Activated CD4-positive, alpha-beta T cell treated with anti-CD3 and anti-CD28 coated beads, Interleukin-2, amount 10 ng/mL, durations not matched to agents 7 days and 5 days (primary cell): ENCODE data around the gene PRICKLE2. TPM values are rescaled to one million over a fixed set of nuclear protein-coding genes. Genes with fewer than 3 reads are reported as not detected.

Experiments
- CTCF ChIA-PET: fragments of 350-600 bp; sonication (Branson Sonifier 250); formaldehyde crosslinking; loops from one replicate; lab custom pipeline; 2021; ENCODE audit warnings: antibody characterized with exemption; lab: Charles Lee
- POLR2A ChIA-PET: fragments of 350-600 bp; sonication (Branson Sonifier 250); formaldehyde crosslinking; loops from one replicate; lab custom pipeline; 2021; ENCODE audit warnings: antibody characterized with exemption; lab: Charles Lee
- DNase-seq: peaks from one replicate; pipeline ENCODE4 v3.0.0-alpha.2; 2020
- H3K27ac Mint-ChIP-seq: one replicate; pipeline ENCODE4 v1.8.0; 2021; ENCODE audit warnings: mild to moderate bottlenecking, moderate library complexity, mixed read lengths
- H3K27me3 Mint-ChIP-seq: one replicate; pipeline ENCODE4 v1.8.0; 2021; ENCODE audit warnings: mixed read lengths
- H3K36me3 Mint-ChIP-seq: one replicate; pipeline ENCODE4 v1.8.0; 2021; ENCODE audit warnings: low read depth, mixed read lengths
- H3K4me1 Mint-ChIP-seq: one replicate; pipeline ENCODE4 v1.8.0; 2021; ENCODE audit warnings: mixed read lengths
- H3K4me3 Mint-ChIP-seq: one replicate; pipeline ENCODE4 v1.8.0; 2021; ENCODE audit warnings: mild to moderate bottlenecking, moderate library complexity, mixed read lengths
- H3K9me3 Mint-ChIP-seq: one replicate; pipeline ENCODE4 v1.8.0; 2021; ENCODE audit warnings: mixed read lengths
- total RNA-seq, 2 experiments: library from RNA; stranded (reverse); gene quantifications; one replicate each; pipeline ENCODE4 v1.2.3, GENCODE V29; 2021

PRICKLE2 gene
- total RNA-seq, 2 experiments from 2014 or later: not detected

- no peaks in the 10 kb centered on the region for H3K27me3 Mint-ChIP-seq
- no peak overlapping the region for H3K27ac Mint-ChIP-seq
- H3K36me3 Mint-ChIP-seq: no peaks in the 10 kb centered on the region
- H3K4me3 Mint-ChIP-seq: no peak overlapping the region
- CTCF ChIA-PET: no interaction called here
- DNase-seq: no peak
- no peaks in the 10 kb centered on the region for H3K9me3 Mint-ChIP-seq
- POLR2A ChIA-PET: no interaction called here
- H3K4me1 Mint-ChIP-seq: no peaks in the 10 kb centered on the region
These were observed 15.7 kb upstream of the PRICKLE2 start for GRCh38 chr3:64240959-64241358.

- no peak for DNase-seq
- ChIA-PET CTCF (no interaction called here), POLR2A (no interaction called here)
- H3K4me3 Mint-ChIP-seq: no peak overlapping the region
- H3K27ac Mint-ChIP-seq: no peak overlapping the region
- H3K4me1 Mint-ChIP-seq: no peaks in the 10 kb centered on the region
- H3K36me3 Mint-ChIP-seq: no peaks in the 10 kb centered on the region
- no peaks in the 10 kb centered on the region for H3K9me3 Mint-ChIP-seq
- H3K27me3 Mint-ChIP-seq: no peaks in the 10 kb centered on the region
These were observed 15.1 kb upstream of the PRICKLE2 start for GRCh38 chr3:64240396-64240795.

- Mint-ChIP-seq H3K36me3 (no peaks in the 10 kb centered on the region), H3K27ac (no peak overlapping the region)
These were observed 14.6 kb upstream of the PRICKLE2 start for GRCh38 chr3:64239841-64240240.

GRCh38 chr3:64238971-64239667, 13.9 kb upstream of the PRICKLE2 start:
- DNase-seq: no peak
- ChIA-PET POLR2A (no interaction called here), CTCF (no interaction called here)
- Mint-ChIP-seq H3K27ac (no peak overlapping the region), H3K9me3 (no peaks in the 10 kb centered on the region), H3K4me1 (no peaks in the 10 kb centered on the region), H3K27me3 (no peaks in the 10 kb centered on the region), H3K36me3 (no peaks in the 10 kb centered on the region), H3K4me3 (no peak overlapping the region)

More at GRCh38 chr3:64239841-64240240, 14.6 kb upstream of the PRICKLE2 start:
- Mint-ChIP-seq H3K4me3 (no peak overlapping the region), H3K27me3 (no peaks in the 10 kb centered on the region), H3K4me1 (no peaks in the 10 kb centered on the region), H3K9me3 (no peaks in the 10 kb centered on the region)
- POLR2A ChIA-PET: no interaction called here
- CTCF ChIA-PET: no interaction called here
- DNase-seq: no peak

- Mint-ChIP-seq H3K27me3 (no peaks in the 10 kb centered on the region), H3K4me3 (no peak overlapping the region)
- CTCF ChIA-PET: no interaction called here
These were observed 11.8 kb upstream of the PRICKLE2 start for GRCh38 chr3:64237083-64237482.

GRCh38 chr3:64235605-64236004, 10.3 kb upstream of the PRICKLE2 start:
- Mint-ChIP-seq H3K9me3 (no peaks in the 10 kb centered on the region), H3K27ac (no peak overlapping the region), H3K4me1 (no peaks in the 10 kb centered on the region), H3K4me3 (no peak overlapping the region), H3K36me3 (no peaks in the 10 kb centered on the region), H3K27me3 (peaks cover 1% of the 10 kb centered on the region)
- CTCF ChIA-PET: interaction anchor here (0.9 kb wide), 1 partner anchor 121 kb away, joined by 3 read pairs; no protein-coding TSS in a partner anchor
- POLR2A ChIA-PET: no interaction called here
- no peak for DNase-seq

More at GRCh38 chr3:64237083-64237482, 11.8 kb upstream of the PRICKLE2 start:
- H3K4me1 Mint-ChIP-seq: no peaks in the 10 kb centered on the region
- DNase-seq: no peak
- H3K36me3 Mint-ChIP-seq: no peaks in the 10 kb centered on the region
- POLR2A ChIA-PET: no interaction called here
- no peaks in the 10 kb centered on the region for H3K9me3 Mint-ChIP-seq
- no peak overlapping the region for H3K27ac Mint-ChIP-seq

- ChIA-PET POLR2A (no interaction called here), CTCF (no interaction called here)
- Mint-ChIP-seq H3K4me1 (no peaks in the 10 kb centered on the region), H3K9me3 (no peaks in the 10 kb centered on the region), H3K27me3 (peaks cover 1% of the 10 kb centered on the region), H3K4me3 (no peak overlapping the region), H3K36me3 (no peaks in the 10 kb centered on the region), H3K27ac (no peak overlapping the region)
- DNase-seq: no peak
These were observed 9.3 kb upstream of the PRICKLE2 start for GRCh38 chr3:64234571-64234970.

GRCh38 chr3:64232821-64233220, 7.6 kb upstream of the PRICKLE2 start:
- CTCF ChIA-PET: no interaction called here
- H3K27me3 Mint-ChIP-seq: peaks cover 1% of the 10 kb centered on the region
- no peaks in the 10 kb centered on the region for H3K4me1 Mint-ChIP-seq
- no peaks in the 10 kb centered on the region for H3K36me3 Mint-ChIP-seq
- no peak for DNase-seq
- H3K9me3 Mint-ChIP-seq: no peaks in the 10 kb centered on the region
- POLR2A ChIA-PET: no interaction called here
- no peak overlapping the region for H3K27ac Mint-ChIP-seq
- no peak overlapping the region for H3K4me3 Mint-ChIP-seq

GRCh38 chr3:64229903-64230302, 4.6 kb upstream of the PRICKLE2 start:
- no peaks in the 10 kb centered on the region for H3K4me1 Mint-ChIP-seq
- H3K4me3 Mint-ChIP-seq: no peak overlapping the region
- ChIA-PET CTCF (no interaction called here), POLR2A (no interaction called here)
- H3K27ac Mint-ChIP-seq: no peak overlapping the region
- no peak for DNase-seq
- no peaks in the 10 kb centered on the region for H3K36me3 Mint-ChIP-seq
- H3K27me3 Mint-ChIP-seq: peaks cover 5% of the 10 kb centered on the region
- no peaks in the 10 kb centered on the region for H3K9me3 Mint-ChIP-seq

- Mint-ChIP-seq H3K4me3 (no peak overlapping the region), H3K27me3 (peaks cover 5% of the 10 kb centered on the region), H3K9me3 (no peaks in the 10 kb centered on the region), H3K27ac (no peak overlapping the region), H3K4me1 (no peaks in the 10 kb centered on the region), H3K36me3 (no peaks in the 10 kb centered on the region)
- no peak for DNase-seq
- POLR2A ChIA-PET: no interaction called here
- CTCF ChIA-PET: no interaction called here
These were observed 2.8 kb upstream of the PRICKLE2 start for GRCh38 chr3:64228110-64228509.

GRCh38 chr3:64226730-64227129, 1.5 kb upstream of the PRICKLE2 start:
- H3K27ac Mint-ChIP-seq: no peak overlapping the region
- ChIA-PET CTCF (no interaction called here), POLR2A (no interaction called here)
- no peaks in the 10 kb centered on the region for H3K36me3 Mint-ChIP-seq
- no peaks in the 10 kb centered on the region for H3K4me1 Mint-ChIP-seq
- no peaks in the 10 kb centered on the region for H3K9me3 Mint-ChIP-seq
- no peak for DNase-seq
- peaks cover 5% of the 10 kb centered on the region for H3K27me3 Mint-ChIP-seq
- no peak overlapping the region for H3K4me3 Mint-ChIP-seq

GRCh38 chr3:64225695-64226499, 631 bp upstream of the PRICKLE2 start:
- Mint-ChIP-seq H3K27ac (no peak overlapping the region), H3K9me3 (no peaks in the 10 kb centered on the region), H3K27me3 (peaks cover 8% of the 10 kb centered on the region), H3K4me1 (no peaks in the 10 kb centered on the region), H3K4me3 (no peak overlapping the region), H3K36me3 (no peaks in the 10 kb centered on the region)
- POLR2A ChIA-PET: no interaction called here
- CTCF ChIA-PET: no interaction called here
- no peak for DNase-seq
